ENCODE data around the gene ARHGAP26.
"Not testable (repeated sequence)": the region's sequence is repeated elsewhere in the genome, so short reads cannot be mapped to it uniquely, and the experiment has no call there.

ARHGAP26 gene

DNA sequence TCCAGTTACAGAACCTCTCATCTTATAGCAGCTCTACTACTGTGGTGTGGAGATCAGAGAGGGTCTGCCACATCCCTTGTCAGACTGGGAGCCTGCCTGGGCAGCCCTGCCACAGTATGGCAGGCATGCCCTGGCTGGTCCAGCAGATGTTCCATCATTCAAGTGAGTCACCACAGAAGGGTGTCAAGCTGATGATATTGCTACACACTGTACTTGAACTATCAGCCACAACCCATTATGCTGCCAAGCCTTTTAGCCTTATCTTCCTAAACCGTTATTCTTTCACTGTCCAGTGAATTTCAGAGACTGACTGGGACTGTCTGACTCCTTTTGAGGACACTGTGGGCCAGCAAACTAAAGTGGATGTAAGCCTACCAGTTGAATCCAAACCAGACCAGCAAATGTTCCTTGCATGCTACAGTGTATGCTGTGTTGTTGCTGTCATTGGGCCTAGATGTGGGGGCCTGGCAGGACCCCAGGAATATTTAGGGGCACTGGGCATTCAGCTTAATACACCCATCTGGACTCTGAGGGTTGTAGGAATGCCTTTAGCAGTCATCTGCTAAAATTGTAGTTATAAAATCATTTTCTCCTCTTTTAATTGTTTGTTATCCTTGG, 430.7 kb downstream of the ARHGAP26 start:
- no peak for DNase-seq

GRCh38 chr5:143201589-143201988, 431.4 kb downstream of the ARHGAP26 start:
- no peak for DNase-seq

GRCh38 chr5:143203301-143203956, 433.3 kb downstream of the ARHGAP26 start:
- not testable (repeated sequence) for DNase-seq

- no peak for DNase-seq
These were observed 434.5 kb downstream of the ARHGAP26 start for GRCh38 chr5:143204474-143205246.

GRCh38 chr5:143205386-143205785, 435.2 kb downstream of the ARHGAP26 start:
- no peak for DNase-seq

DNA sequence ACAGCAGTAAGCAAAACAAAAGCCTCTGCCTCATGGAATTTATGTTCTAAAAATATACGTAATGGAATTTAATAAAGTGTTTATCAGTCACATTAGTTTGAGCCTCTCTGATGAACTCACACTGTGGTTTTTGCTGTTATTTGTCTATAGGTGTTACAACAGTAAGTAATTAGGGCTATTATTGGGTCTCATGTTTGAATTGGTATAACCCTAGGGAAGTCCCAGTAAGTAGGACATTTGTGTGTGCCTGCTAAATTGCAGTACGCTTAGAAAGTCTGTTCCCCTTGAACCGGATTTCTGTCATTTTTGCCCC, 435.7 kb downstream of the ARHGAP26 start:
- no peak for DNase-seq

GRCh38 chr5:143206196-143207053, 436.2 kb downstream of the ARHGAP26 start:
- no peak for DNase-seq

DNA sequence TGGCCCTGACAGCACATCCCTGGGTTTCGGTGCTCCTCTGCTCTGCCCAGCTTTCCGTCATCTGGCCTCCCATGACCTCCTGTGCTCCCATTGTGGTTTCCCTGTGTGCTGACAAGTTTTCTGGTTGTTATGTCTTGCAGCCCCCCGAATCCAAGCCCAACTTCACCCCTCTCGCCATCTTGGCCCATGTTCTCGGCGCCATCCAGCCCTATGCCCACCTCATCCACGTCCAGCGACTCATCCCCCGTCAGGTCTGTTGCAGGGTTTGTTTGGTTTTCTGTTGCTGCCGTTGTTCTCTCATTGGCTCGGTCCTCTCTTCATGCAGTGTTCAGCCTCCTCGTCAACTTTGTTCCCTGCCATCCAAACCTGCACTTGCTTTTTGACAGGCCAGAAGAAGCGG, 436.9 kb downstream of the ARHGAP26 start:
- DNase-seq = no peak

GRCh38 chr5:143207563-143208364, 437.6 kb downstream of the ARHGAP26 start:
- no peak for DNase-seq

- no peak for DNase-seq
These were observed 438.1 kb downstream of the ARHGAP26 start for GRCh38 chr5:143208365-143208641.

- DNase-seq = no peak
These were observed 438.8 kb downstream of the ARHGAP26 start for GRCh38 chr5:143208781-143209510.

- no peak for DNase-seq
These were observed 439.8 kb downstream of the ARHGAP26 start for GRCh38 chr5:143209881-143210395.

- DNase-seq = no peak
These were observed 440.4 kb downstream of the ARHGAP26 start for GRCh38 chr5:143210576-143210975.

- no peak for DNase-seq
These were observed 442.1 kb downstream of the ARHGAP26 start for GRCh38 chr5:143212261-143212660.

- no peak for DNase-seq
These were observed 443.2 kb downstream of the ARHGAP26 start for GRCh38 chr5:143213231-143213850.

- DNase-seq = no peak
These were observed 443.7 kb downstream of the ARHGAP26 start for GRCh38 chr5:143213851-143214363.

GRCh38 chr5:143214458-143214857, 444.3 kb downstream of the ARHGAP26 start:
- DNase-seq = no peak

GRCh38 chr5:143214890-143215289, 444.7 kb downstream of the ARHGAP26 start:
- DNase-seq = no peak

DNA sequence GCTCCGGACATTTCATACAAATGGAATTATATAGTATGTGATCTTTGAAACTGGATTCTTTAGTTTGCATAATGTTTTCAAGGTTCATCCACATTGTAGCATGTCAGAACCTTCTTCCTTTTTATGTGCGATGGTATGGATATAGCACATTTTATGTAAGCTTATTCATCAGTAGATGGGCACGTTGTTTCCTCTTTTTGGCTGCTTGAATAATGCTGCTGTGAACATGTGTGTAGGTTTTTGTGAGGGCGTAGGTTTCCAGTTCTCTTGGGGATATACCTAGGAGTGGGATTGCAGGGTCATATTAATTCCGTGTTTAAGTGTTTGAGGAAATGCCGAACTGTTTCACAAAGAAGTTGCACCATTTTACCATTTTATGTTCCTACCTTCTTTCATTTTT, 445.5 kb downstream of the ARHGAP26 start:
- DNase-seq = no peak

GRCh38 chr5:143216211-143216610, 446.0 kb downstream of the ARHGAP26 start:
- no peak for DNase-seq
